ENCODE results near the gene ADNP. TPM values are rescaled to one million over a fixed set of nuclear protein-coding genes. Genes with fewer than 3 reads are reported as not detected.
"Not testable (repeated sequence)": the region's sequence is repeated elsewhere in the genome, so short reads cannot be mapped to it uniquely, and the experiment has no call there.

Gene ADNP
- total RNA-seq, 1 donor from 2014 or later, result 29.3 TPM

- no peak for DNase-seq (ENCODE audit: low read depth, low spot score)
Measured at GRCh38 chr20:50903353-50904051, 27.7 kb downstream of the ADNP start.

GRCh38 chr20:50901301-50901700 lies 29.9 kb downstream of the ADNP start:
- DNase-seq (ENCODE audit: low read depth, low spot score), result no peak

GRCh38 chr20:50900261-50900660 lies 31.0 kb downstream of the ADNP start:
- no peak for DNase-seq (ENCODE audit: low read depth, low spot score)

- no peak for DNase-seq (ENCODE audit: low read depth, low spot score)
Measured at GRCh38 chr20:50898475-50898874, 32.8 kb downstream of the ADNP start.

GRCh38 chr20:50895111-50895830 lies 36.0 kb downstream of the ADNP start:
- no peak for DNase-seq (ENCODE audit: low read depth, low spot score)

- DNase-seq (ENCODE audit: low read depth, low spot score), result no peak
Measured at GRCh38 chr20:50893620-50894019, 37.6 kb downstream of the ADNP start.

- no peak for DNase-seq (ENCODE audit: low read depth, low spot score)
Measured at GRCh38 chr20:50892394-50892793, 38.8 kb downstream of the ADNP start.

- no peak for DNase-seq (ENCODE audit: low read depth, low spot score)
Measured at GRCh38 chr20:50891138-50891537, 40.1 kb downstream of the ADNP start.

- no peak for DNase-seq (ENCODE audit: low read depth, low spot score)
Measured at GRCh38 chr20:50887576-50887975, 43.7 kb downstream of the ADNP start.

GRCh38 chr20:50886184-50886790 lies 45.0 kb downstream of the ADNP start:
- no peak for DNase-seq (ENCODE audit: low read depth, low spot score)

GRCh38 chr20:50885781-50886180 lies 45.5 kb downstream of the ADNP start:
- DNase-seq (ENCODE audit: low read depth, low spot score), result no peak

GRCh38 chr20:50885068-50885467 lies 46.2 kb downstream of the ADNP start:
- no peak for DNase-seq (ENCODE audit: low read depth, low spot score)

- DNase-seq (ENCODE audit: low read depth, low spot score), result no peak
Measured at GRCh38 chr20:50883856-50884255, 47.4 kb downstream of the ADNP start.

GRCh38 chr20:50881759-50882424 lies 49.3 kb downstream of the ADNP start:
- DNase-seq (ENCODE audit: low read depth, low spot score), result not testable (repeated sequence)

- DNase-seq (ENCODE audit: low read depth, low spot score), result no peak
Measured at GRCh38 chr20:50879649-50880550, 51.3 kb downstream of the ADNP start.

GRCh38 chr20:50877232-50877743 lies 53.9 kb downstream of the ADNP start:
- no peak for DNase-seq (ENCODE audit: low read depth, low spot score)

GRCh38 chr20:50876816-50877215 lies 54.4 kb downstream of the ADNP start:
- DNase-seq (ENCODE audit: low read depth, low spot score), result no peak

- DNase-seq (ENCODE audit: low read depth, low spot score), result no peak
Measured at GRCh38 chr20:50876063-50876685, 55.1 kb downstream of the ADNP start.

GRCh38 chr20:50874758-50875665 lies 56.2 kb downstream of the ADNP start:
- DNase-seq (ENCODE audit: low read depth, low spot score), result no peak
